ENCODE data around the gene DOK4. TPM values are rescaled to one million over a fixed set of nuclear protein-coding genes. Genes with fewer than 3 reads are reported as not detected.

DOK4 gene
- polyA plus RNA-seq, 1 experiment: 40.0 TPM

GRCh38 chr16:57474671-57475661, 11.3 kb downstream of the DOK4 start:
- no peak for DNase-seq (ENCODE audit: low read depth)
- H3K27me3 ChIP-seq (ENCODE audit: control insufficient read depth, insufficient read depth, low read length): no peaks in the 10 kb centered on the region
- TF ChIP-seq, protein P1, sequence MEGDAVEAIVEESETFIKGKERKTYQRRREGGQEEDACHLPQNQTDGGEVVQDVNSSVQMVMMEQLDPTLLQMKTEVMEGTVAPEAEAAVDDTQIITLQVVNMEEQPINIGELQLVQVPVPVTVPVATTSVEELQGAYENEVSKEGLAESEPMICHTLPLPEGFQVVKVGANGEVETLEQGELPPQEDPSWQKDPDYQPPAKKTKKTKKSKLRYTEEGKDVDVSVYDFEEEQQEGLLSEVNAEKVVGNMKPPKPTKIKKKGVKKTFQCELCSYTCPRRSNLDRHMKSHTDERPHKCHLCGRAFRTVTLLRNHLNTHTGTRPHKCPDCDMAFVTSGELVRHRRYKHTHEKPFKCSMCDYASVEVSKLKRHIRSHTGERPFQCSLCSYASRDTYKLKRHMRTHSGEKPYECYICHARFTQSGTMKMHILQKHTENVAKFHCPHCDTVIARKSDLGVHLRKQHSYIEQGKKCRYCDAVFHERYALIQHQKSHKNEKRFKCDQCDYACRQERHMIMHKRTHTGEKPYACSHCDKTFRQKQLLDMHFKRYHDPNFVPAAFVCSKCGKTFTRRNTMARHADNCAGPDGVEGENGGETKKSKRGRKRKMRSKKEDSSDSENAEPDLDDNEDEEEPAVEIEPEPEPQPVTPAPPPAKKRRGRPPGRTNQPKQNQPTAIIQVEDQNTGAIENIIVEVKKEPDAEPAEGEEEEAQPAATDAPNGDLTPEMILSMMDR (IDR thresholded peaks at IDR 0.05; ENCODE audit: insufficient read depth, low read depth, low read length): no peak
- no peak overlapping the region for H3K4me3 ChIP-seq (ENCODE audit: low read depth, low read length)
- ChIA-PET POLR2A (no interaction called here), CTCF (interaction anchor here (0.6 to 3.1 kb wide), 5 partner anchors 10 to 48 kb away, joined by 3 to 14 read pairs (median 3); partner anchors contain the start of genes DOK4 and POLR2C)
- peaks cover 28% of the 10 kb centered on the region for H3K36me3 ChIP-seq (ENCODE audit: control insufficient read depth, insufficient read depth, low read length)

DNA sequence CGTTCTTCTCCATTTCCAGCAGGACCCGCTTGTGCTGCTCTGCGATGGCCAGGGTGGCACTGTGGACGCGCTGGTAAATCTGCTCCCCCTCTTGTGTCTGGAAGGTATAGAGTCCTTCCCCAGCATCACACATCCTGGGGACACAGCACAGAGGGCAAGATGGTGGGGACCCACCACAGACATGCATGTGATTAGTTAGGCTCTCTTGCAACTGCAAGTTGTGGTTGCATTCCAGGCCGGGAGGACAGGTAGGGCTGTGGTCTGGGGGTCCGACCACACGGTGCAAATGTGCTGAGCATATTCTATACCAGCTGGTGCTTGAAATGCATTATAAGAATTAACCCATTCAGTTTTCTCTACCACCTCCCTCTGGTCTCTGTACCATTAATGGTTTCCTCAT, 12.4 kb downstream of the DOK4 start:
- CTCF ChIA-PET: interaction anchor here (1.2 to 3.1 kb wide), 3 partner anchors 12 to 46 kb away, joined by 3 to 14 read pairs (median 9); partner anchors contain the start of genes DOK4 and POLR2C
- no peak for DNase-seq (ENCODE audit: low read depth)
- Histone ChIP-seq H3K4me3 (ENCODE audit: low read depth, low read length) (no peak overlapping the region), H3K27me3 (ENCODE audit: control insufficient read depth, insufficient read depth, low read length) (no peaks in the 10 kb centered on the region), H3K36me3 (ENCODE audit: control insufficient read depth, insufficient read depth, low read length) (peaks cover 37% of the 10 kb centered on the region)
- POLR2A ChIA-PET: no interaction called here
- TF ChIP-seq, protein P1 (IDR thresholded peaks at IDR 0.05; ENCODE audit: insufficient read depth, low read depth, low read length): no peak

- TF ChIP-seq, protein P1 (IDR thresholded peaks at IDR 0.05; ENCODE audit: insufficient read depth, low read depth, low read length): no peak
- no peak for DNase-seq (ENCODE audit: low read depth)
- H3K27me3 ChIP-seq (ENCODE audit: control insufficient read depth, insufficient read depth, low read length): no peaks in the 10 kb centered on the region
- CTCF ChIA-PET: interaction anchor here (1.1 to 2.4 kb wide), 3 partner anchors 11 to 173 kb away, joined by 3 to 9 read pairs (median 3); partner anchors contain the start of gene POLR2C
- H3K4me3 ChIP-seq (ENCODE audit: low read depth, low read length): no peak overlapping the region
- peaks cover 40% of the 10 kb centered on the region for H3K36me3 ChIP-seq (ENCODE audit: control insufficient read depth, insufficient read depth, low read length)
- POLR2A ChIA-PET: no interaction called here
Measured at GRCh38 chr16:57473176-57473840, 13.0 kb downstream of the DOK4 start.

- CTCF ChIA-PET: interaction anchor here (0.6 to 1.1 kb wide), 3 partner anchors 11 to 295 kb away, joined by 3 read pairs; partner anchors contain the start of gene POLR2C
- TF ChIP-seq, protein P1 (IDR thresholded peaks at IDR 0.05; ENCODE audit: insufficient read depth, low read depth, low read length): no peak
Measured at GRCh38 chr16:57472665-57473060, 13.6 kb downstream of the DOK4 start.

More at GRCh38 chr16:57472665-57473060, 13.6 kb downstream of the DOK4 start:
- peaks cover 42% of the 10 kb centered on the region for H3K36me3 ChIP-seq (ENCODE audit: control insufficient read depth, insufficient read depth, low read length)
- no peaks in the 10 kb centered on the region for H3K27me3 ChIP-seq (ENCODE audit: control insufficient read depth, insufficient read depth, low read length)
- POLR2A ChIA-PET: no interaction called here
- no peak for DNase-seq (ENCODE audit: low read depth)
- no peak overlapping the region for H3K4me3 ChIP-seq (ENCODE audit: low read depth, low read length)
